Activated CD4-positive, alpha-beta T cell treated with anti-CD3 and anti-CD28 coated beads, Interleukin-10, Interleukin-2, amounts not matched to agents 100 ng/mL and 50 ng/mL, durations not matched to agents 16 hours and 8 hours (primary cell): ENCODE measurements around the gene ZNF592.

Source experiments
- DNase-seq: peaks from one replicate; pipeline ENCODE4 v3.0.0-alpha.2; 2020

ZNF592 gene, protein sequence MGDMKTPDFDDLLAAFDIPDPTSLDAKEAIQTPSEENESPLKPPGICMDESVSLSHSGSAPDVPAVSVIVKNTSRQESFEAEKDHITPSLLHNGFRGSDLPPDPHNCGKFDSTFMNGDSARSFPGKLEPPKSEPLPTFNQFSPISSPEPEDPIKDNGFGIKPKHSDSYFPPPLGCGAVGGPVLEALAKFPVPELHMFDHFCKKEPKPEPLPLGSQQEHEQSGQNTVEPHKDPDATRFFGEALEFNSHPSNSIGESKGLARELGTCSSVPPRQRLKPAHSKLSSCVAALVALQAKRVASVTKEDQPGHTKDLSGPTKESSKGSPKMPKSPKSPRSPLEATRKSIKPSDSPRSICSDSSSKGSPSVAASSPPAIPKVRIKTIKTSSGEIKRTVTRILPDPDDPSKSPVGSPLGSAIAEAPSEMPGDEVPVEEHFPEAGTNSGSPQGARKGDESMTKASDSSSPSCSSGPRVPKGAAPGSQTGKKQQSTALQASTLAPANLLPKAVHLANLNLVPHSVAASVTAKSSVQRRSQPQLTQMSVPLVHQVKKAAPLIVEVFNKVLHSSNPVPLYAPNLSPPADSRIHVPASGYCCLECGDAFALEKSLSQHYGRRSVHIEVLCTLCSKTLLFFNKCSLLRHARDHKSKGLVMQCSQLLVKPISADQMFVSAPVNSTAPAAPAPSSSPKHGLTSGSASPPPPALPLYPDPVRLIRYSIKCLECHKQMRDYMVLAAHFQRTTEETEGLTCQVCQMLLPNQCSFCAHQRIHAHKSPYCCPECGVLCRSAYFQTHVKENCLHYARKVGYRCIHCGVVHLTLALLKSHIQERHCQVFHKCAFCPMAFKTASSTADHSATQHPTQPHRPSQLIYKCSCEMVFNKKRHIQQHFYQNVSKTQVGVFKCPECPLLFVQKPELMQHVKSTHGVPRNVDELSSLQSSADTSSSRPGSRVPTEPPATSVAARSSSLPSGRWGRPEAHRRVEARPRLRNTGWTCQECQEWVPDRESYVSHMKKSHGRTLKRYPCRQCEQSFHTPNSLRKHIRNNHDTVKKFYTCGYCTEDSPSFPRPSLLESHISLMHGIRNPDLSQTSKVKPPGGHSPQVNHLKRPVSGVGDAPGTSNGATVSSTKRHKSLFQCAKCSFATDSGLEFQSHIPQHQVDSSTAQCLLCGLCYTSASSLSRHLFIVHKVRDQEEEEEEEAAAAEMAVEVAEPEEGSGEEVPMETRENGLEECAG (N-terminal part only)

DNA sequence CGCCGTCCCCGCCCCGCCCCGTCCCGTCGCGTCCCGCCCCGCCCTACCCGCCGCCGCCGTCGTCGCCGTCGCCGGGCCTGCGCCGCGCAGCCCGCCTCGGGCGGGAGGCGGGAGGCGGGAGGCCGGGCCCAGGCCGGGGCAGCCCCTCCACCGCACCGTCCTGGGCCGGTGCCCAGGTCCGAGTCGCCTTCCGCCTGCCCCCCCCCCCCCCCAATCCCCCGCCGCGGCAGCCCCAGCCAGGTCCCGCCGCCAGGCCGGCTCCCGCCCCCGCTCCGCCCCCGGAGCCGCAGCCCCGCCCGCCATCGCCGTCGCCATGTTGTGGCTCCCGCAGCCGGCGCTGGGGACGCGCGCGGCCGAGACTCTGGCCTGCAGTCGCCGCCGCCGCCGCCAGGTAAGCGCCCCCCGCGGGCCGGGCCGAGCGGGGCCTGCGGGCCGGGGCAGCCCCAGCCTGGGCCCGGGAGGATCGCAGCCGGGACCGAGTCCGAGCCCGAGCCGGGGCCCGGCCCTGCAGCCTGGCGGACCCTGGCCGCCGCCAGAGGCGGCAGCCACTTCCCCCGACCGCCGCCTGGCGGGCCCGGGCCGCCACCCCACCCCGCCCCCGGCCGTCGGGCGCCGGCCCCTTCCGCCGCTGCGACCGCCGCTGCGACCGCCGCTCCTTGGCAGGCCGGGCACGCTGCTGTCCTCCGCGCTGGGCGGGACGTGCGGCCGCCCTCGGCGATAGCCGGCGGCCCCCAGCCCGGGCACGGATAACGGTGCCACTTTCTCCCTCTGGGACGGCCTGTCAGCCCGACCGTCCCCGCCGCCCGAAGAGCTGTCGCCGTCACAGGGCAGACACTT lies at the start of gene ZNF592:
ZNF592 (plus strand) TSS at position 319 of the 837 bp plus-strand sequence. CDS start 34,084 bp downstream, outside the sequence.
- peak; percentile 82 for DNase-seq

DNA sequence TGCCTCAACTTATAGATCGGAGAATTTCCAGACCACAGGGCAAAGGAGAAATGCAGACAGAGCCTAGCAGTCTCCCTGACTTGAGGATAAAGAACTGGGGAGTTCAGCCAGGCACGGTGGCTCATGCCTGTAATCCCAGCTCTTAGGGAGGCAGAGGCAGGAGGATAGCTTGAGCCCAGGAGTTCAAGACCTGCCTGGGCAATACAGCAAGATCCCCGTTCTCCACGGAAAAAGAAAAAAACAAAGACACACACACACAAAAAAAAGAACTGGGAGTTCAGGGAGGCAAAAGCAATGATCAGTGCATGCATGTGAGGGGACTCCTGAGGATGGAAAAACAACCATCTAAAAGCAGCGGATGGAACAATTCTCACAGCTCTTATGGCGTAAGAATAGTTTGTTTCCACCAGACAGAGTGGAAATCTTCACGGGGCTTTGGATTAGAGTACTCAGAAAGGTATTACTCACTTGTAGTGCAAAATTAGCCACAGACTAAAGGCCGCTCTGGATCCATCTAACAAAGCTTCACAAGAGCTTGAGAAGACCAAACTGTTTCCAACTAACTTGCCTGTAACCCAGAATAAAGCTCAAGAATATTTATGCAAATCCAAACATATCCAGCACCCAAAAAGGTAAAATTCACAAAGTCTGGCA lies 48.7 kb upstream of the ZNF592 start:
- DNase-seq = peak; percentile 34

DNA sequence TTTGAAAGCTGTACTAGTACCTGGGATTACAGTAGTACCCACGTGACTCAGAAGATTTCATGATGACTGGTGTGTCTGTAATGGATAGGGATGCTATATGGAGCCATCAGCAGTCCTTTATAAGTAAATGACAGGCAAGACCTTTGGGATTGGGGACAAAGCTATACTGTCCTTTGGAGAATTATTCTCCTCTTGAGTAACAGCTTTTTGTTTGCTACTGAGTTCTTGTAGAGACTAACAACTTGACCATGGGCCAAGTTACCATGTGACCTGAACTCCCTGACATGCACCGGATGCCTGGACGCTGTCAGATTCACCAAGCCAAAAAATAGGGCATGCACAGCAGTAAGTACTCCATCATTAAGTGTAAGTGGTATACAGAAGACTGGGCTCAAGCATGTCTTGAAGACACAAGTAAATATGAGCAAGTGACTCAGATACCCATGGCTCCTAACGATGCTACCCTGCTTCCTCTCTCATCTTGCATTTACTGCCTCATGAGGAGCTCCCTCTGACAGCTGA lies 45.4 kb upstream of the ZNF592 start:
- DNase-seq = peak; percentile 16

DNA sequence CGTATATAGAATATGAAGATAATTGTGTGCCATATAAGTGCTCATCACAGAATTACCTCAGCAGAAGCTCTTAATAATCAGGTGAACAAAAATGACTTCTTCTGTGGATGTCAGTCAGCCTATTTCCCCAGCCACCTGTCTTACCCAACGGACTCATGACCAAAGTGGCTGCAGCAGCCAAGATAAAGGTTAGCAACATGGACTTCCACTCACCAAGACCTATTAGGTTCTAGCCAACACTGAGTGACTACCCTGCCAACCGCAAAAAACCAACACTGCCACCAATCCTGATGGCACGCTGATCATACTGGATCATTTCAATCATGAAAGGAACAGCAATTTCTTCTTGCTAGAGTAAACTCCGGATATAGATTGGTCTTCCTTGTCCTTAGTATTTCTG lies 44.6 kb upstream of the ZNF592 start:
- no peak for DNase-seq

DNA sequence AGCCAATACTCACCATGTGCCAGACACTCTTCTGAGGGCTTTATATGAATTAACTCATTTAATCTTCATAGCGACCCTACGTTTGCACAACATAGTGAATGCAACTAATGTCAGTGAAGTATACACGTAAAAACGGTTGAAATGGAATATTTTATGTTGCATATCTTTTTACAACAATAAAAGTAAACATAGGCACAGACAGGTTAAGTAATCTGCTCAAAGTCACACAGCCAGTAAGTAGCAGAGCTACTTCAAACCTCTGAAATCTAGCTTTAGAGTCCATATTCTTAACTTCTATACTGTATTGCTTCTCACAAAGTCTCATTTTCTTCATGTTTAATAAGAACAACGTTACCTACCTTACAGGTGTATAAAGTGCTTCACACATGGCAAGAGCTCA lies 34.0 kb upstream of the ZNF592 start:
- DNase-seq = no peak

DNA sequence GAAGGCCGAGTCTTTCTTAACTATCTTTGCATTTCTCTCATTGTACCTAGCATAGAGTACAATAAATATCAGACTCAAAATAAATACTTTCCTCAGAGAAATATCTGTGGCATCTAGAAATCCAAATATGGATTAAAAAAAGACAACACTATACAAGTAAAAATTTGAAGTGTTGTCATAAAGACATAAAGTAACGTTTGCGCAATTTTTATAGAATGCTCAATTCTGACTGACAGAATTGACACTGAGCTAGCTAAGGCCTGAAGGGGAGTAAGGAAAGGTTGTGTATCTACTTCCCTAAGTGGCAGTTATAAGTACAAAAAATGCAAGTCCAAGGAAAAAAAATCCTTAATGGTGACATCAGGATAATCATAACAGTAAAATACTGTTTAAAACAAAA lies 33.6 kb upstream of the ZNF592 start:
- DNase-seq = no peak

DNA sequence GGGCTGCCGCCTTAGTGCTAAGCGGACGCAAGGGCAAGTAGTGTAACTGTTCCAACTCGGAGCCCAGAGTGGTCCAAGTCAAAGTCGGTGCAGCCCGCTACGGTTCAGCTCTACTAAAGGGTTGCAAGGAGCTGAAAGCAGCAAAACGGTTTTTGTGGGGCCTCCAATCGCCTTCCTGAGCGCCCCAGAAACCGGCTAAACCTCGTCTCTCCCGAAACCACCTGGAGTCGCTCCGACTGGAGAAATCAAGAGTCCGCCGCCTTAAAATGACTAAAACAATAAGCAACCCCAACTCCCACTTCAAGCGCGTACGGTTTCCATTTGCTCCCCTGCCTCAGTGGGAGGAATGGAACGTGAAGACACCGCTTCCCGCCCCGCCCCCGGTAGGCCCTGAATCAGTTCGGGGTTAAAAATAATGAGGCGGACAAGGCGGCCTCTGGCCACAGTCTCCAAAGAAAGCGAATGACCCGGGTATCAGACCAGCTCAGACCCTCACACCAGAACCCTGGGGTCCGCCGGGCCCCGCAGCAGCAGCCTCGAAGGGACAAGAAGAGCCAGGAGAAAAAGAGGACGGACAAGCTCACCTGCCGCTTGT lies 32.9 kb upstream of the ZNF592 start:
- DNase-seq = peak; percentile 55

DNA sequence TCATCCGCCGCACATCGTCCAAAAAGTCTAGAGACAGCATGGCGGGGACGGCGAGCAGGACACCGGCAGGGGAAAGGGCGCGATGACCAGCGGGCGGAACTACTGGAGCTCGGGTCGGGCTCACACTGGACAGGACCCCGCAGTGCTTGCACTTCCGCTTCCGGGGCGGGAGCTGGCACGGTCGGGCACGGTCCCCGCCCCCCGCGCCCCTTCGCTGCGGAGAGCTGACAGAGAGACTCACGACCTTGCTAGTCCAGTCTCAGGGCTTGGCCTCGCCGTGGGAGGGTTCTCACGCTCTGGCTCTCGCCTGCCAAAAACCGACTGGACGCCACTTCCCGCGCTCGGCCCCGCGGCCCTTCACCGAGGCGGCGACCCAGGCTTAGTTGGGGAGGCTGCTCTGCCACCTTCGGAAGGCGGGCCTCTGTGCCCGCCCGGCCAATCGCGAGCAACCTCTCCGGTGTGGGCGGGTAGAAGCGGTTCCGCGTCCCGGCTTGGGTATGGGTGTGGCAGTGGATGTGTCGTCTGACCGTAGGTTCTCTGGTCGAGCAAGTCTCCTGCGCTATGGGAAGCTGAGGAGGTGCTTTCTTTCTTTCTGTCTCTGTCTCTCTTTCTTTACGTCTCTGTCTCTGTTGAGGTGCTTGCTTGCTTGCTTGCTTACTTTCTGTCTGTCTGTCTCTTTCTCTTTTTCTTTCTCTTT lies 32.2 kb upstream of the ZNF592 start, which contains the start of gene SEC11A:
SEC11A (minus strand) TSS at position 104 of the 697 bp plus-strand sequence; CDS start at position 40, 64 bp downstream.
- DNase-seq = peak; percentile 98

DNA sequence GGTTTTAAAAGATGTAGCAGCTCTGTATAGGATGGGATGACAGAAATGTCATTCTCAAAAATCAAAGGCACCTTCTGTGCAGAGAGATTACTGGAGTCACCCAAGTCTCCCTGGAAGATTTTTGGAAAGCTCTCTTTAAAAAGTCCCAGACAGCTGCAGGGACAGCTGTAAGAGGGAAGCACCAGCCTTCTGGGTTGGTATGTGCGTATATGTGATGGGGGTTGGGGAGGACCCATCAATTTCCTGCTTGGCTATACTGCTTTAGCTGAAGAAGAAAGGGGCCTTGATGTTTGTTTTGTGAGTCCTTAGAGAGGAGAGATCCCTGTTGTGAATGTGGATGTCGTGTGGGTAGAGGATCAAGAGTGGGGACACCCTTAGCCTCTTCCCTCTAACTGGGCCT lies 27.0 kb upstream of the ZNF592 start:
- no peak for DNase-seq

DNA sequence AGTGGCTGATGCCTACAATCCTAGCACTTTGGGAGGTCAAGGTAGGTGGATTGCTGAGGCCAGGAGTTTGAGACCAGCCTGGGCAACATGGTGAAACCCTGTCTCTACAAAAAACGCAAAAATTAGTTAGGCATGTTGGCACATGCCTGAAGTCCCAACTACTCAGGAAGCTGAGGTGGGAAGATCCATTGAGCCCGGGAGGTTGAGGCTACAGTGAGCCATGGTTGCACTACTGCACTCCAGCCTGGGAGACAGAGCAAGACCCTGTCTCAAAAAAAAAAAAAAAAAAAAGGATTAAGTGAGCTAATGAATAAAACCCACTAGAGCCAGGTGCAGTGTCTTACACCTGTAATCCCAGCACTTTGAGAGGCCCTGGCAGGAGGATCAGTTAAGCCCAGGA lies 25.8 kb upstream of the ZNF592 start:
- DNase-seq = no peak

DNA sequence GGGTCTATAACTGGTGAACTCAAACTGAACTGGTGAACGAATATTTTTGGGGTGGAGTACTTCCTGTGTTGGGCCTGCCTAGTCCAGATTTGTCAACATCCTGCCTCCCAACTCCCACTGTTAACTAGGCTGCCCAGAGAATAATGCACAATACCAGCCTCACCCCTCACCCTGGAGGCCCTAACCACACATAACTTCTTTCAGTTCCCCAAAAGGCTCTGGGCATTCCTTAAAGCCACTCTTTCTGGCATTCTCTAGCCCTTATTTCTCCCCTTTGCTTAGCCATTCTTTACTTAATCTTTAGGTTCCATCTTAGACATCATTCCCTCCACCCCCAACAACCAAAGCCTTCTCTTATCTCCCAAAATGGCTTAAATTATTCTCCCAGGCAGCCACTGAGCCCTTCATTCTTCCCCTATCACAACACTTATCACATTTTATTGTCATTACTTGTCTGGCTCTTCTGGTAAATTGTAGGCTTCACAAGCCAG lies 23.3 kb upstream of the ZNF592 start:
- peak; percentile 27 for DNase-seq

DNA sequence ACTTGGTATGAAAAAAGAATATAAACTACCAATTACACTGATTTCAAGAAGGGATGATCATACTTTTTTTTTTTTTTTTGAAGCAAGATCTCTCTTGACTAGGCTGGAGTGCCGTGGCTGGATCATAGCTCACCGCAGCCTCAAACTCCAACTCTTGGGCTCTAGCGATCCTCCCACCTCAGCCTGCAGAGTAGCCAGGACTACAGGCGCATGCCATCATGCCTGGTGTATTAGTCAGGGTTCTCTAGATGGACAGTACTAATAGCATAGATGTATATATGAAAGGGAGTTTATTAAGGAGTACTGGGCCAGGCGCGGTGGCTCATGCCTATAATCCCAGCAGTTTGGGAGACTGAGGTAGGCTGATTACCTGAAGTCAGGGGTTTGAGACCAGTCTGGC lies 21.0 kb upstream of the ZNF592 start:
- no peak for DNase-seq

DNA sequence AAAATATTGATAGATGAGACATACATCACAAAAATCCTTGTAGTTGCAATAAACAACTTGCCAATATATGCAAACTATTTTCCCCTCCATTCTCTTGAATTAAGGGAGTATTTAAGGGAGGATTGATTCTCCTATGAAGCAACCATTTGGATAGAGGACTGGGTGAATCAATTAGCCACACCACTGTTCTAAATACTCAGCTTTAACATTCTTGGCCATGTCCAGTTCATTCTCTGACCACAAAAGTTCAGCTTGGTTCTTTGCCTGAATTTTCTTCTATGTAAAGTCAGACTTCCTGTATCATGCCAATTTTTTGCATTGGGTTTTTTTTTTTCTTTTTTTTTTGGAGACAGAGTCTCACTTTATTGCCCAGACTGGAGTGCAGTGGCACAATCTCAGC lies 16.6 kb upstream of the ZNF592 start:
- no peak for DNase-seq

DNA sequence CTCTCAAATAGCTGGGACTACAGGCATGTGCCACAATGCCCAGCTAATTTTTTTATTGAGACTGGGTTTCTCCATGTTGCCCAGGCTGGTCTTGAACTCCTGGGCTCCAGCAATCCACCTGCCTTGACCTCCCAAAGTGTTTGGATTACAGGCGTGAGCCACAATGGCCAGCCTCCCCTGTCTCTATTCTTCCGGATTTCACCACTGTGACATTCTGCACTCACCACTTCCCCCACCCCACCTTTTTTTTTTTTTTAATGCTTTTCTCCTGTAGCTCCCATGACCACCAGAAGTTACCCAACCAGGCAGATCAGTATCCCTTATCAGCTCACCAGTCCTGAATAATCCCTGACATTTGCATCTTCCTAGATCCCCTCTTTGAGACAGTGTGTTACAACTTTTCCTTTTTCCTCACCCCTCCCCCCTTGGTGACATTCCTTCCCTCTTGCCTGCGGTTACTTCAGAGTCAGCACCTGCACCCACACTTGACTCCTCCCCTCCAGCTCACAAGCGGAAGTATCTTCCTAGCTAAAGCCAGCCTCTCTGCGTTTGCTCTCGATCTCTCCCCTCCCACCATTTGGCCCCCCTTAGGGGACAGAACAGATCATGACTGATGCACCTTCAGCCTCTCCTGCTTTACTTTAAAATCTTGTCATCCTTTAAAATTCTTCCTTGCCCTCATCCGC lies 13.5 kb upstream of the ZNF592 start:
- peak; percentile 86 for DNase-seq

DNA sequence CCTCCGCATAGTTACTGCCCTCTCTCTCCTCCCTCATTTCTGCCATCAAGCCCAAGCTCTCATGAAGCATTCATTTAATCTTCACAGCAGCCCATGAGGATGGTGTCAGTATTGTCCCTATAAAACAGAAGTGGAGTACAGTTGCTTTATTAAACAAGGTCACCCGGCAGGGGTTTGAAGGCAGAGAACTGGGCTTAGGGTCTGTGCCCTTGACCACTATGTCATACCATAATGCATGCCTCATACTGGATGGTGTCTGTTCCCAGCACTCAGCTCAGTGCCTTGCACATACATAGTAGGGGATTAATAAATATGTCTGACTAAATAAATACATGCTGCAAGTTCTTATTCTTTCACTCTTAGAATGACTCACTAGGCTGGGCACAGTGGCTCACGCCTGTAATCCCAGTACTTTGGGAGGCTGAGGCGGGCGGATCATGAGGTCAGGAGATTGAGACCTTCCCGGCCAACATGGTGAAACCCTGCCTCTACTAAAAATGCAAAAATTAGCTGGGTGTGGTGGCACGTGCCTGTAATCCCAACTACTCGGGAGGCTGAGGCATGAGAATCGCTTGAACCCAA lies 12.8 kb upstream of the ZNF592 start:
- peak; percentile 86 for DNase-seq

DNA sequence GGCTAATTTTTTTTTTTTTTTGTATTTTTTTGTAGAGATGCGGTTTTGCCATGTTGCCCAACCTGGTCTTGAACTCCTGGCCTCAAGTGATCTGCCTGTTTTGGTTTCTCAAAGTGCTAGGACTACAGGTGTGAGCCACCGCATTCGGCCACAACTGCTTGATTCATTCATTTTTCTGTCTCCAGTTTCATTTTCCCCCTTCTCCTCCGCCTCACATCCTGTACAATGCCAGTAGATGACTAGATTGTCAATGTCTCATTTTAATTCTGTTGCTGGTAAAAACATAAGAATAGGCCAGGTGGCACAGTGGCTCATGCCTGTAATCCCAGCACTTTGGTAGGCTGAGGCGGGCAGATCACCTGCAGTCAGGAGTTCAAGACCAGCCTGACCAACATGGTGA lies 12.0 kb upstream of the ZNF592 start:
- DNase-seq = peak; percentile 95

DNA sequence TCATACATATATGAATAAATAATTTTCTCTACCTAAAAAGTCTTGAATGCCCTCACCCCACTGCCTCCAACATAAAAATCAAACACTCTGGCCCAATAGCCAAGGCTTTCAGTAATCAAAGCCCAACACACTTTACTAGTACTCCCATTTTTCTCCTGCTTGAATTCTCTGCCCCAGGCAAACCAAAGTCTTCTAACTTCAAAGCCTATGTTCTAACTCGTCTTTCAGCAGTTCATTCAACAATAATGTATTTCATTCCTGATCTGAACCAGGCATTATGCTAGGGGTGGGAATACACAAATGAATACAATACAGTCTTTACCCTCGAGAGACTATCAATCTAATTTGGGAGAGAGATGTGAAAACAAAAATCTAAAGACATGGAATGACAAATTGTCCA lies 11.4 kb upstream of the ZNF592 start:
- DNase-seq = no peak

DNA sequence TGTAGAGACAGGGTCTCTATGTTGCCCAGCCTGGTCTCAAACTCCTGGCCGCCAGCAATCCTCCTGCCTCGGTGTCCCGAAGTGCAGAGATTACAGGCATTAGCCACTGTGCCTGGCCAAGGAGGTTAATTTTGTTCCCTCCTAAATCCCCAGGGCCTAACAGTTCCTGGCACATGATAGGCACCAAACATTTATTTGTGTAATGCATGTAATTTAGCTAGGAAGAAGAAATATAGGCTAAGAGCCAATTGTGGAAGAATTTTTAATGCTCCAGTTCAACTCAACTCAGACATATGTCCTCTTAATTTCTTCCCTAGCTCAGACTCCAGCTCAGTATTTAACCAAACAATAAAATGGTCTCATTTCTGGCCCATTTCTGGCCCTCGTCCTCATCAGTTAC lies 7.7 kb upstream of the ZNF592 start:
- no peak for DNase-seq

DNA sequence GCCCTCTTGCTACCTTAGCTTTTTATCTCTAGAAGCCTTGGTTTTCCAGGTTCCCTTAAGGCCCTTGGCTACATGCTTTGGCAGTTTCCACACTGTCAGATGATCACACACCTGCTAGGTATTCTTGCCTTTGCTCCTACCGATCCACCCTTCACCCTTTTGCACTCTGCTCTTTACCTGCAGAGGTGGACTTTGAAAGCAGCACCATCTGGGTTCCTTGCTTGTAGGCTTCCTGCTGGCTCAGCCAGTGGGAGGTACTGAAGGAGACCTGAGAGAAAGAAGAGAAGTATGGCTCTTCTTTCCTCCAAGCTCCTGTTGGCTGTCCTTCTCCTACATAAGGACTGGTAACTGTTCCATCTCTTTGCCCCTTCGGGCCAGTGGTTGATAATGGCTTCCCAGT lies 7.3 kb upstream of the ZNF592 start:
- DNase-seq = no peak
